HFF-Myc (cell line): ENCODE measurements around the gene SIAH2.

ENCODE experiments used
- DNase-seq: peaks from one replicate; pipeline ENCODE4 v3.0.0-alpha.2; 2011; ENCODE audit warnings: low read depth; ENCODE audit errors: extremely low read depth
- H3K4me3 ChIP-seq: replicated peaks from 2 replicates; pipeline ENCODE4 v1.5.1; 2011; ENCODE audit warnings: low read depth, mild to moderate bottlenecking, control low read depth, low read length
- CTCF ChIP-seq: IDR thresholded peaks from 2 replicates; pipeline ENCODE4 v1.5.1; 2012; ENCODE audit warnings: mild to moderate bottlenecking, low read depth, low read length, control low read depth; ENCODE audit errors: missing control alignments

SIAH2 gene

GRCh38 chr3:150737874-150738679, 24.9 kb downstream of the SIAH2 start:
- no peak for TF ChIP-seq CTCF
- no peak overlapping the region for H3K4me3 ChIP-seq
- DNase-seq: no peak

- DNase-seq: no peak
- TF ChIP-seq CTCF: no peak
- H3K4me3 ChIP-seq: no peak overlapping the region
Observed at GRCh38 chr3:150736903-150737832, 25.8 kb downstream of the SIAH2 start.

- no peak overlapping the region for H3K4me3 ChIP-seq
- TF ChIP-seq CTCF: no peak
- no peak for DNase-seq
Observed at GRCh38 chr3:150736316-150736719, 26.7 kb downstream of the SIAH2 start.

- no peak for DNase-seq
- no peak for TF ChIP-seq CTCF
- no peak overlapping the region for H3K4me3 ChIP-seq
Observed at GRCh38 chr3:150734795-150735119, 28.2 kb downstream of the SIAH2 start.

GRCh38 chr3:150733936-150734794, 28.8 kb downstream of the SIAH2 start:
- no peak overlapping the region for H3K4me3 ChIP-seq
- no peak for TF ChIP-seq CTCF
- DNase-seq: no peak

GRCh38 chr3:150733373-150733935, 29.5 kb downstream of the SIAH2 start:
- H3K4me3 ChIP-seq: no peak overlapping the region
- no peak for TF ChIP-seq CTCF
- DNase-seq: no peak
